HEK293 (cell line): ENCODE results near the gene FHIT.

ENCODE experiments used
- CTCF ChIP-seq: fragments of 450-650 bp; formaldehyde crosslinking; IDR thresholded peaks from 2 replicates; pipeline ENCODE4 v1.5.1; 2016; ENCODE audit warnings: missing biosample characterization, missing genetic modification characterization
- REST ChIP-seq: fragments of 450-650 bp; formaldehyde crosslinking; IDR thresholded peaks from 2 replicates; pipeline ENCODE4 v1.5.1; 2016; ENCODE audit warnings: missing biosample characterization, missing genetic modification characterization
- ZNF140 ChIP-seq: fragments of 450-650 bp; formaldehyde crosslinking; IDR thresholded peaks from 2 replicates; pipeline ENCODE4 v1.5.1; 2016; ENCODE audit warnings: missing biosample characterization, missing genetic modification characterization
- ZNF549 ChIP-seq: fragments of 450-650 bp; IDR thresholded peaks from 2 replicates; pipeline ENCODE4 v1.5.1; 2018; ENCODE audit warnings: missing biosample characterization, missing genetic modification characterization, mild to moderate bottlenecking, inconsistent platforms, moderate library complexity

GRCh38 chr3:60421749-60422446 lies 829.4 kb downstream of the FHIT start:
- TF ChIP-seq REST (tag by site-specific recombination) = no peak
- no peak for TF ChIP-seq ZNF140 (tag by site-specific recombination)
- no peak for TF ChIP-seq CTCF (tag by site-specific recombination)
- TF ChIP-seq ZNF549 (tag by site-specific recombination) = no peak
